PC-9 (cell line): ENCODE measurements around the gene YPEL4.

Experiments
- CTCF ChIP-seq: fragments of 200-600 bp; sonication (generic); conservative IDR thresholded peaks from 2 replicates; pipeline ENCODE4 v1.6.1; 2017; ENCODE audit warnings: mixed run types, antibody characterized with exemption, mild to moderate bottlenecking, moderate library complexity
- EZH2 ChIP-seq: fragments of 200-600 bp; sonication (generic); IDR thresholded peaks from 2 replicates; pipeline ENCODE4 v1.8.0; 2017; ENCODE audit warnings: antibody characterized with exemption, low read depth

- TF ChIP-seq CTCF (no peak), EZH2 (no peak)
Measured at GRCh38 chr11:57620467-57620866, 29.2 kb downstream of the YPEL4 start.
